ENCODE results near the gene DDX53.

Gene DDX53

GRCh38 chrX:23046443-23046842, 46.7 kb downstream of the DDX53 start:
- H3K4me3 ChIP-seq (ENCODE audit: low read length) = no peak overlapping the region
- DNase-seq (ENCODE audit: low read depth) = peak; percentile 13
- TF ChIP-seq CTCF (conservative IDR thresholded peaks at IDR 0.05; ENCODE audit: low read depth, low read length) = no peak

GRCh38 chrX:23048806-23049573, 49.2 kb downstream of the DDX53 start:
- no peak for TF ChIP-seq CTCF (conservative IDR thresholded peaks at IDR 0.05; ENCODE audit: low read depth, low read length)
- no peak for DNase-seq (ENCODE audit: low read depth)
- H3K4me3 ChIP-seq (ENCODE audit: low read length) = no peak overlapping the region

GRCh38 chrX:23052324-23052723, 52.6 kb downstream of the DDX53 start:
- no peak for TF ChIP-seq CTCF (conservative IDR thresholded peaks at IDR 0.05; ENCODE audit: low read depth, low read length)
- no peak overlapping the region for H3K4me3 ChIP-seq (ENCODE audit: low read length)
- no peak for DNase-seq (ENCODE audit: low read depth)

Measured in retinal pigment epithelial cell (primary cell).